Hepatocyte (in vitro differentiated cells): ENCODE results near the gene CD86. TPM values are rescaled to one million over a fixed set of nuclear protein-coding genes. Genes with fewer than 3 reads are reported as not detected.

Experiments
- DNase-seq: peaks from one replicate; pipeline ENCODE4 v3.0.0-alpha.2; 2016; ENCODE audit warnings: low spot score
- H2AFZ ChIP-seq: fragments of 200-600 bp; sonication (generic); 2 replicates; pipeline ENCODE4 v1.6.0; 2016; ENCODE audit warnings: antibody characterized with exemption, mild to moderate bottlenecking
- H3K27ac ChIP-seq: fragments of 200-600 bp; sonication (generic); 2 replicates; pipeline ENCODE4 v1.5.1; 2016; ENCODE audit warnings: mild to moderate bottlenecking
- H3K27me3 ChIP-seq: fragments of 200-600 bp; sonication (generic); 2 replicates; pipeline ENCODE4 v1.6.1; 2016
- H3K36me3 ChIP-seq: fragments of 200-600 bp; sonication (generic); replicated peaks from 2 replicates; pipeline ENCODE4 v1.5.1; 2016; ENCODE audit warnings: low read depth; ENCODE audit not compliant: insufficient read depth
- H3K4me1 ChIP-seq: fragments of 200-600 bp; sonication (generic); 2 replicates; pipeline ENCODE4 v1.5.1; 2016; ENCODE audit warnings: mild to moderate bottlenecking, moderate library complexity; ENCODE audit not compliant: insufficient read depth
- H3K4me2 ChIP-seq: fragments of 200-600 bp; sonication (generic); 2 replicates; pipeline ENCODE4 v1.6.0; 2016
- H3K4me3 ChIP-seq: fragments of 200-600 bp; sonication (generic); 2 replicates; pipeline ENCODE4 v1.5.1; 2016; ENCODE audit warnings: mild to moderate bottlenecking
- H3K79me2 ChIP-seq: fragments of 200-600 bp; sonication (generic); 2 replicates; pipeline ENCODE4 v1.6.0; 2017; ENCODE audit warnings: mild to moderate bottlenecking
- H3K9me2 ChIP-seq: fragments of 200-600 bp; sonication (generic); replicated peaks from 2 replicates; pipeline ENCODE4 v1.6.0; 2017; ENCODE audit warnings: mild to moderate bottlenecking; ENCODE audit not compliant: insufficient read depth
- H3K9me3 ChIP-seq: fragments of 200-600 bp; sonication (generic); 2 replicates; pipeline ENCODE4 v1.5.1; 2016; ENCODE audit warnings: low read depth, mild to moderate bottlenecking
- H4K20me1 ChIP-seq: fragments of 200-600 bp; sonication (generic); 2 replicates; pipeline ENCODE4 v1.6.0; 2016; ENCODE audit warnings: mild to moderate bottlenecking; ENCODE audit not compliant: insufficient read depth, poor library complexity, severe bottlenecking
- EZH2 ChIP-seq: fragments of 200-600 bp; sonication (generic); IDR thresholded peaks from 2 replicates; pipeline ENCODE4 v1.6.1; 2016; ENCODE audit warnings: antibody characterized with exemption, mild to moderate bottlenecking, borderline replicate concordance
- EZH2phosphoT487 ChIP-seq: fragments of 200-600 bp; sonication (generic); IDR thresholded peaks from one replicate; pipeline ENCODE4 v1.6.1; 2018; ENCODE audit warnings: antibody characterized with exemption, mild to moderate bottlenecking, low read depth, moderate library complexity; ENCODE audit not compliant: unreplicated experiment, severe bottlenecking
- WGBS: methylation state at CpG from one replicate; pipeline ENCODE4 v1.1.6; 2016; ENCODE audit warnings: low lambda C conversion rate; ENCODE audit errors: missing lambda C conversion rate; 5-methylcytosine and 5-hydroxymethylcytosine counted together
- polyA plus RNA-seq: library from polyadenylated mRNA; unstranded; fragments of >200 nt; fragmentation: Nextera tagmentation; extraction: Ambion mirVana; gene quantifications from 2 replicates; pipeline ENCODE4 v1.2.1, GENCODE V29; 2016
- total RNA-seq: library from RNA; depleted of rRNA; stranded (reverse); fragments of >200 nt; gene quantifications from 2 replicates; pipeline ENCODE4 v1.2.3, GENCODE V29; 2014
- TF ChIP-seq, protein P1 (sequence below): fragments of 200-600 bp; sonication (generic); IDR thresholded peaks from 2 replicates; pipeline ENCODE4 v1.5.1; 2016; ENCODE audit warnings: antibody characterized with exemption, mild to moderate bottlenecking; ENCODE audit not compliant: poor library complexity

Gene CD86, protein sequence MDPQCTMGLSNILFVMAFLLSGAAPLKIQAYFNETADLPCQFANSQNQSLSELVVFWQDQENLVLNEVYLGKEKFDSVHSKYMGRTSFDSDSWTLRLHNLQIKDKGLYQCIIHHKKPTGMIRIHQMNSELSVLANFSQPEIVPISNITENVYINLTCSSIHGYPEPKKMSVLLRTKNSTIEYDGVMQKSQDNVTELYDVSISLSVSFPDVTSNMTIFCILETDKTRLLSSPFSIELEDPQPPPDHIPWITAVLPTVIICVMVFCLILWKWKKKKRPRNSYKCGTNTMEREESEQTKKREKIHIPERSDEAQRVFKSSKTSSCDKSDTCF
- total RNA-seq (0.56 TPM in 1 of 2 replicates, not detected in the other), polyA plus RNA-seq (0.13 TPM in 1 of 2 replicates, not detected in the other)

DNA sequence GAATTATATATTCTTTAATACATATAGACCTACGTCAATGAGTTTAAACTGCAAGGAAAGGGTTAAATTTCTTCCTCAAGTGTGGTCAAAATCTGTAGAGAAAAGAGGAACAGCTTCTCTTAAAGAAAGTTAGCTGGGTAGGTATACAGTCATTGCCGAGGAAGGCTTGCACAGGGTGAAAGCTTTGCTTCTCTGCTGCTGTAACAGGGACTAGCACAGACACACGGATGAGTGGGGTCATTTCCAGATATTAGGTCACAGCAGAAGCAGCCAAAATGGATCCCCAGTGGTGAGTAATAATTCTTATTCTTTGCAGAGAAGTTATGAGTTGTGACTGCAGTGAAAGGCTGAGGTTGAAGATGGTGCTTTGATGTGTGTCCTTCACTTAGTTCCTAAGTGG, at the start of gene CD86:
CD86 (plus strand) TSS at position 148 of the 400 bp plus-strand sequence; CDS start at position 276, 128 bp downstream.
- Histone ChIP-seq H3K79me2 (no peaks in the 10 kb centered on the region), H3K36me3 (no peaks in the 10 kb centered on the region), H2AFZ (no peak within 1 kb of the TSS), H3K27ac (no peak within 1 kb of the TSS), H3K27me3 (no peaks in the 10 kb centered on the region), H3K9me3 (no peaks in the 10 kb centered on the region), H3K4me2 (no peak within 1 kb of the TSS), H3K9me2 (no peaks in the 10 kb centered on the region), H4K20me1 (no peaks in the 10 kb centered on the region), H3K4me1 (no peaks in the 10 kb centered on the region), H3K4me3 (no peak within 1 kb of the TSS)
- TF ChIP-seq EZH2phosphoT487 (no peak), EZH2 (no peak)
- TF ChIP-seq, protein P1, sequence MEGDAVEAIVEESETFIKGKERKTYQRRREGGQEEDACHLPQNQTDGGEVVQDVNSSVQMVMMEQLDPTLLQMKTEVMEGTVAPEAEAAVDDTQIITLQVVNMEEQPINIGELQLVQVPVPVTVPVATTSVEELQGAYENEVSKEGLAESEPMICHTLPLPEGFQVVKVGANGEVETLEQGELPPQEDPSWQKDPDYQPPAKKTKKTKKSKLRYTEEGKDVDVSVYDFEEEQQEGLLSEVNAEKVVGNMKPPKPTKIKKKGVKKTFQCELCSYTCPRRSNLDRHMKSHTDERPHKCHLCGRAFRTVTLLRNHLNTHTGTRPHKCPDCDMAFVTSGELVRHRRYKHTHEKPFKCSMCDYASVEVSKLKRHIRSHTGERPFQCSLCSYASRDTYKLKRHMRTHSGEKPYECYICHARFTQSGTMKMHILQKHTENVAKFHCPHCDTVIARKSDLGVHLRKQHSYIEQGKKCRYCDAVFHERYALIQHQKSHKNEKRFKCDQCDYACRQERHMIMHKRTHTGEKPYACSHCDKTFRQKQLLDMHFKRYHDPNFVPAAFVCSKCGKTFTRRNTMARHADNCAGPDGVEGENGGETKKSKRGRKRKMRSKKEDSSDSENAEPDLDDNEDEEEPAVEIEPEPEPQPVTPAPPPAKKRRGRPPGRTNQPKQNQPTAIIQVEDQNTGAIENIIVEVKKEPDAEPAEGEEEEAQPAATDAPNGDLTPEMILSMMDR: no peak
- WGBS: 72% methylated on average over 3 of the region's 3 CpGs
- DNase-seq: no peak

DNA sequence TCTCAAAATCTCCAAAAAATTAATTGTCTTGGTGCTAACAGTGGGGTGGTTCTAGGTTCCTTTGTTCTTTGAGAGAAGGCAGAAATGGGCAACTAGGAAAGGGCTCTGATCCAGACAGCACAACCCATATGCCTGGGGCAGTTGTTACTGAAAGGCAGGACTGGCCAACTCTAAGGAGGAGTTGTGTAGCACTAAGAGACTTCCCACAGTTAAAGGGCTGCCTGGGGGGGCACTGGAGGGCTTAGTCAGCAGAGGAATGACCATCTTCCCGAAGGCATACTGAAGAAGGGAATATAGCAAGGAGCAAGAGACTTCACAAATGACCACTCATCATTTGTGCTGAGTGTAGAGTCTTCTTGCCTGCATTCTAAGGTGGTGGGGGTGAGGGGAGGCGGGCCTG, 48.9 kb upstream of the CD86 start:
- Histone ChIP-seq H3K4me1 (no peaks in the 10 kb centered on the region), H3K9me2 (no peaks in the 10 kb centered on the region), H4K20me1 (no peaks in the 10 kb centered on the region), H3K9me3 (no peaks in the 10 kb centered on the region), H3K36me3 (no peaks in the 10 kb centered on the region), H3K4me2 (no peak overlapping the region), H3K79me2 (no peaks in the 10 kb centered on the region), H3K4me3 (no peak overlapping the region), H3K27ac (no peak overlapping the region), H2AFZ (no peak overlapping the region), H3K27me3 (peaks cover 8% of the 10 kb centered on the region)
- TF ChIP-seq EZH2phosphoT487 (no peak), EZH2 (no peak)
- TF ChIP-seq, protein P1: no peak
- WGBS: 88% methylated on average over 2 of the region's 2 CpGs
- DNase-seq: no peak

DNA sequence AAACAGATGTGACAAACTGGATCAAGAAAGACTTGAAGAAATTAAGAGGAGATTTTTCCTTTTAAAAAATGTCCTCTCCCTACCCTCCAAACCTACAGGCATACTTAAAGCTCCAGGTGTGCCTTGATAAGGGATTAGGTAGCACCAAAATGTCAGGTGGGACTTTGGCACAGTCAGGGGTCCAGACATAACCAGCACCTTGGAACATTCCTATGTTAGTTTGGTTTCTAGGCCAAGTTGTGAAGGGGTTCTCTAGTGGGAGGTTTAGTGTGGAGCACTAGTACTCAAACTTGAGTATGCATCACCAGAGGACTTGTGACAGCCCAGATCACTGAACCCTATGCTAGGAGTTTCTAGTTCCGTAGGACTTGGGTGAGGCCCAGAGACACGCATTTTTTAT, 47.0 kb upstream of the CD86 start:
- H3K27me3 ChIP-seq: peaks cover 19% of the 10 kb centered on the region
- no peaks in the 10 kb centered on the region for H3K9me3 ChIP-seq
- no peak overlapping the region for H3K4me2 ChIP-seq
- H3K4me1 ChIP-seq: no peaks in the 10 kb centered on the region
- DNase-seq: no peak
- H4K20me1 ChIP-seq: no peaks in the 10 kb centered on the region
- H3K27ac ChIP-seq: no peak overlapping the region
- H3K9me2 ChIP-seq: no peaks in the 10 kb centered on the region
- WGBS: 95% methylated on average over 2 of the region's 2 CpGs
- H2AFZ ChIP-seq: no peak overlapping the region
- no peaks in the 10 kb centered on the region for H3K36me3 ChIP-seq
- TF ChIP-seq EZH2 (no peak), EZH2phosphoT487 (no peak)
- TF ChIP-seq, protein P1: no peak
- no peak overlapping the region for H3K4me3 ChIP-seq
- no peaks in the 10 kb centered on the region for H3K79me2 ChIP-seq
